HCEC 1CT (cell line): ENCODE measurements around the gene PANX2.

Source experiments
- DNase-seq: peaks from one replicate; pipeline ENCODE4 v3.0.0-alpha.2; 2017

The PANX2 gene

DNA sequence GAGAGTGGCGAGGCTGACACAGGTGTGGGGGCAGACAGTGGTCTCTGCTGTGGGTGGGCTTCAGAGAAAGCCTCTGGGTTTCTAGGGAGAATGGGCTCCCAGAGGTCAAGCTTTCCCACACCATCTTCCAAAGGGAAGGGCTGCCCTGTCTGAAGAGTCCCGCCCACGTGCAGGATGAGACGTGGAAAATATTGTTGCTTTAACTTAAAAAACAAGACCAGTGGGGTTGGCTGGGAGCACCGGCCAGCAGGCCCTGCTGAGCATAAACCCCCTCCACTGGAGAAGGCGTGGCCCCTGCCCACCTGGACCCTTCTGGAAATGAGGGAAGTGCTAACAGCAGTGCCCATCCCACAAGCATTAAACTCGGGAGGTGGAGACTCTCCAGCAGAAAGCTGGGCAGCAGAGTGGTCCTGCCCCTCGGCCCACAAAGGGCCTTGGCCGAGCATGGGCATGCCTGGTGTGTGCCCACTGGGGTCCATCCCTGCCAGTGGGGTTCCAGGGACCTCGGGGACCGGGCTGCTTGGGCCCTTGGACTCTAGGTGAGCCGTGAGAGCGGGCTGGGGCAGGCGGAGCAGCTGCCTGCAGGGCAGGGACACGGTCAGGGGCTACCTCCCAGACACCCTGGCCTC lies 45.6 kb downstream of the PANX2 start:
- DNase-seq, result no peak

DNA sequence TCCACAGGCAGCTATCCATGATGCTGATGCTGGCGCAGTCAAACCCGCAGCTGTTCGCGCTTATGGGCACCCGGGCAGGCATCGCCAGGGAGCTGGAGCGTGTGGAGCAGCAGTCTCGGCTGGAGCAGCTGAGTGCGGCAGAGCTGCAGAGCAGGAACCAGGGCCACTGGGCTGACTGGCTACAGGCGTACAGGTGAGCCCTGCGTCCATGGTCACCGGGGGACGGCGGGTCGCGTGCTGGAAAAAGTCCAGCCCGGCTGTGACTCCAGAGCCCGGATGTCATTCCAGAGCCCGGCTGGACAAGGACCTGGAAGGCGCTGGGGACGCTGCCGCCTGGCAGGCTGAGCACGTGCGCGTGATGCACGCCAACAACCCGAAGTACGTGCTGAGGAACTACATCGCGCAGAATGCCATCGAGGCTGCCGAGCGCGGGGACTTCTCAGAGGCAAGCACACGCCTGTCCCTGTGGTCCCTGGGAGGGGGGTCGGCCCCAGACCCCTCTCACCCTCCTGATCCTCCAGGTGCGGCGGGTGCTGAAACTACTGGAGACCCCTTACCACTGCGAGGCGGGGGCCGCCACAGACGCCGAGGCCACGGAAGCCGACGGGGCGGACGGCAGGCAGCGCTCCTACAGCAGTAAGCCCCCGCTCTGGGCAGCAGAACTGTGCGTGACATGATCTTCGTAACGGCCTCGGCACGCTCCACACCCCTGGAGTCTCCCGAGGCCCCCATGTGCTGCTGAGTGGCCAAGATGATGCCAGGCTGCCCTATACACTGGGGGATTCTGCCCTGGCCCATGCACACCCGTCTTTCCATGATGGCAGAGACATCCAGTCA lies 46.4 kb downstream of the PANX2 start:
- DNase-seq, result no peak

DNA sequence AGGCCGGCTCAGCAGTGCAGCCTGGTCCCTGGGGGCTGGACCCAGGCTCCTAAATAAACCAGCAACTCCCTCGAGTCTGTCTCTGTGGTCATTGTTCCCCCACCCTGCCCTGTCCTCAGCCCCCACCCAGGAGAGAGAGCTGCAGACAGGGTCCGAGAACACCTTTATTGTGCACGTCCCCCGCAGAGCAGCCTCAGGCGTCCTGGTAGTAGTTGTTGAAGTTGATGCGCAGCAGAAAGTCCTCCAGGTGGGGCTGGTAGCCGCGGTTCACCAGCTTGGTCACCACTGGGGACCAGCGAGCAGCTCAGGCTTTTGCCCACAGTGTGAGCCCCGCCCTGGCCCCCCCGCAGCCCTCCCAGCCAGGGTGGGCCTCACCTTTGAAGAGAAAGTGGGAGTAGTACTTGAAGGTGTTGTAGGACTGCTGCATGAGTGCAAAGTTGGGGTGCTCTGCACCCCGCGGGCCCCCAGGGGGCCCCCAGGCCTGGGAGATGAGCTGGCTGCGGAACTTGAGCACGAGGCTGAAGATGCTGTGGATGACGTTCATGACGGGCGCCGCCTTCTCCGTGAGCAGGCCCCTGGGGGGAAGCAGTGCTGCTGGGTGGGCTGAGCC lies 47.1 kb downstream of the PANX2 start:
- DNase-seq, result no peak

DNA sequence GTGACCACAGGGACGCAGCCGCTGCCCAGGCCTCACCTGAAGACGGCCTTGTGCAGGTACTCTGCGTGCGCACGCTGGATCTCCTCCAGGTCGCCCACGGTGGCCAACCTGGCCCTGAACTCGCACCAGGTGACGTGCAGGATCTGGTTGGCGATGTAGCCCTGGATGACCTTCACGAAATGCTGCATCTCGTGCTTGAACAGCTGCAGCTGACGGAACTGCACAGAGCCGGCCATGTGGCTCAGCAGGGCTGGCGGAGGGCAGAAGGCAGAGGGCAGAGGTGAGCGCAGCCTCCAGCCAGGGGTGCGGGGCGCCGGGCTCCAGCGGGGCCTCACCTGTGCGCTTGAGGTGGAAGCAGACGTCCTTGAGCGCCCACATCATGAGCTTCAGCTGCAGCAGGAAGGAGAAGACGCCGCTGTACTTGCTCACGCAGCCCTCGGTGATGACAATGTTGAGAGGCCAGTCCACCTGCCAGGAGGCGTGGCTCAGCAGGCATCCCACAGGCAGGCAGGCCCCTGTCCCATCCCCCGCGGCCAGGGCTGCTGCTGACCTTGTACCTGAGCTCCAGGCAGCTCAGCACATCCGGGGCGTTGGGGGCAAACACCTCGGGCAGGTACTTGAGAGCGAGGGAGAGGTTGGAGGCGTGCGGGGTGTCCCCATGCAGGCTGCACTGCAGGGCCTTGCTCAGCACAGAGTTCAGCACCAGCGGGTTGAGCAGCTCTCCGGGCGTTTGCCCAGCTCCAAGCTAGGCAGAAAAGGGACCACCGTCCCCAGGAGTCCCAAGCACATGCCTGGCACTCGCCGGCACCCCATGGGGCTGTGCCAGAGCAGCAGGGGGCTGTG lies 47.8 kb downstream of the PANX2 start:
- DNase-seq, result no peak

DNA sequence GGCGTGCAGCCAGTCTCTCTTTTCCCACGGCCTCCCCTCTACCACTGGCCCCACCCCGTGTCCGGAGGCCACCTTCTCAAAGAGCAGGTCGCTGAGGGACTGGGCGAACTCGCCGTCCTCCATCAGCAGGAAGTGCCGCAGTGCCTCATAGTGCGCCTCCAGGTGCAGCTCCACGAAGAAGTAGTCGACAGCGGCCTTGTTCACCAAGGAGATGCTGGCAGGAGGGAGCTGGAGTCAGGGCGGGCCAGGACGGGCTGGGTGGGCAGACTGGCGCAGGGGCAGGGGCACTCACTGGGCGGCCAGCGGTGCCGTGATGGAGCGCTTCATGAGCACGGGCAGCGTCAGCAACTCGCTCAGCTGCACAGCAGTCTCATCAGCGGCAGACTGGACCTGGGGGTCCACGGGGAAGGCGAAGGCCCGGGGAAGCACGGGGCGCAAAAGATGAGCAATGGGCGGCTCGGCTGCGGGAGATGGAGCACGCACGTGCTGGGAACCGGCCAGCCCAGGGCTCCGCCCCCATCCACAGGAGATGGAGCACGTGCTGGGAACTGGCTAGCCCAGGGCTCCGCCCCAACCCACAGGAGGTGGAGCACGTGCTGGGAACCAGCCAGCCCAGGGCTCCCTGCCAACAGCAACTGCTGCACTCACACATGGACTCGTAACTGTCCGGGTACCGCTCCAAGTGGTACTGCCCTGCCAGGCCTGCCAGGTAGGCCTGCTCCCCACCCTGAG lies 48.6 kb downstream of the PANX2 start:
- no peak for DNase-seq

DNA sequence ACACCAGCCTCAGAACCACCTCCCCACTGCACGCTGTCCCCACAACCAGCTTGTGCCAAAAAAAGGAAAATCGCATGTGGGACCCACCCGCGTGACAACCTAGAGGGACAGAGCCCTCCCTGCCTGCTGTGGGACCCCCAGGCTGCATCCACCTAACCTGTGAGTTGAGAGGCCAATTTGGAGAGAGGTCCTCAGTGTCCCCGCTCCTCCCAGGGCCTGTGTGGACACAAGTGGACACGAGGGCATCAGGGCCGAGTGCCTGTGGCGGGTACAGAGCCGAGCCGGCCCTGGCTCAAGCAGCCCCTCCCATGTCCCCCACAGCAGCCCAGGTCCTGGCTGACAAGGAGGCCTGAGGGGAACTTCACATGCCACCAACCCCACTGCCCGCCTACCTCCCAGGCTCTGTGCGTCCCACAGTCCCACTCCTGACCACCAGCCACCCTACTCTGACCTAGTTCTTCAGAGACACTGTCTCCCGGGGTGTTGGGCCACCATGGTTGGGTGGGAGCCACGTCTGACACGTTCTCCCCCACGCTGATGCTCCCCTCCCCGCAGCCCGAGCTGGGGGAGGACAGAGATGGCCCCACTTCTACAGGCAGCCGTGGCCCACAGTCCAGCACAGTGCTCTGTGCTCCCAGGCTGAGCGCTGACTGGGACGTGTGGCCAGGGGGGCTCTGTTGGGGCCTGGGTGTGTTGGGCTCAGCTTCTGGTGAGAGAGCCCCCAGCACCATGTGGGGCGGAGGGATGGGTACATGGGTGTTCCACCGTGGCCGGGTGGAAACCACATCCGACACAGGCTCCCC lies 49.5 kb downstream of the PANX2 start:
- no peak for DNase-seq

DNA sequence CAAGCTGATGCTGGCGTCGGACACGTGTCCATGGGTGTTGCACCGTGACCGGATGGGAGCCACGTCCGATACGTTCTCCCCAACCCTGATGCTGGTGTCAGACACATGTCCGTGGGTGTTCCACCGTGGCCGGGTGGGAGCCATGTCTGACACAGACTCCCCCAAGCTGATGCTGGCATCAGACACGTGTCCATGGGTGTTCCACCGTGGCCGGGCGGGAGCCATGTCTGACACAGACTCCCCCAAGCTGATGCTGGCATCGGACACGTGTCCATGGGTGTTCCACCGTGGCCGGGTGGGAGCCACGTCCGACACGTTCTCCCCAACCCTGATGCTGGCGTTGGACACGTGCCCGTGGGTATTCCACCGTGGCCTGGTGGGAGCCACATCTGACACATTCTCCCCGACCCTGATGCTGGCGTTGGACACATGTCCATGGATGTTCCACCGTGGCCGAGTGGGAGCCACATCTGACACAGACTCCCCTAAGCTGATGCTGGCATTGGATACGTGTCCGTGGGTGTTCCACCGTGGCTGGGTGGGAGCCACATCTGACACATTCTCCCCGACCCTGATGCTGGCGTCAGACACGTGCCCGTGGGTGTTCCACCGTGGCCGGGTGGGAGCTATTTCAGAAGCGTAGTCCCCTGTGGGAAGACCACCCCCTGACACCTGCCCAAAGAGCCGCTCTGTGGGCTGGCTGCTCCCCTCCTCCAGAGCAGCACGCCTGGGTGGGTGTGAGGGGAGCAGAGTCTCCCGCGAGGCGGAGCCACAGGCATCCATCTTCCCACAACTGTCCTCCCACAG lies 50.3 kb downstream of the PANX2 start:
- DNase-seq, result no peak

DNA sequence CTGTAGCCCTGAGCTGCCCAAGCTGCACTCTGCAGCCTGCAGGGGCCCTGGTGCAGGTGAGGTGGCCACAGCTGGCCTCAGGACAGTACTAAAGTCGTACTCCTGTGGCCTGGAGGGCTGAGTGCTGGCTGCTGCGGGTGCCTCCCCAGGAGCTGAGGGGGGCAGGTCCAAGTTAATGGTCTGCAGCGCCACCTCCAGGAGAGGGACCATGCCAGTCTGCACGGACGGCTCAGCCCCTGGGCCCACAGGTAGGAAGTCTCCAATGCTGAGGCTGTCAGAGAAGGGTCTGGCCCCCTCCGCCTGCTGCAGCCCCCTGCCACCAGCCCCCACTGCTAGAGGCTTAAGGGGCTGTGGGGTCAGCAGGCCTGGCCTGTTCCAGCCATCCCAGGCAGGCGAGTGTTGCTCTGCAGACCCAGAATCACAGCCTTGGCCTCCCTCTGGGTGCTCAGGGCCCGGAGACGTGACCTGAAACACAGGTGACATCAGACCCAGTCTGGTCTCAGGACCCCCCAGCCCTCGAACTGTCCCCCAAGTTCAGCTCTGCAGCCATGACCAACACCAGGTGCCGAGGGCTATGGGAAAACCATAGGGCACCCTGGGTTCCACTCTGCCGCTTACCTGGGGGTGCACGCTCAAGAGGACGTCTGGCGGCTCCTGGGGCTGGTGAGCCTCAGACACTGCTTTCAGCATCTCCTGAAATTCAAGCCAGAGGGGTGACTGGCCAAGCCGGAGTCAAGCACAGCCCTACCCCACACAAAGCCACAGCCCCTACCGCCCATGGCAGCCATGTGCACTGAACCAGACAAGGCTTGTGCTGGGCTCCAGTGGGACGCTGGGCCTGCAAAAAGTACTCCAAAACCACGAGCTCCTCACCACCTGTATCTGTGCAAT lies 51.1 kb downstream of the PANX2 start:
- DNase-seq, result no peak

DNA sequence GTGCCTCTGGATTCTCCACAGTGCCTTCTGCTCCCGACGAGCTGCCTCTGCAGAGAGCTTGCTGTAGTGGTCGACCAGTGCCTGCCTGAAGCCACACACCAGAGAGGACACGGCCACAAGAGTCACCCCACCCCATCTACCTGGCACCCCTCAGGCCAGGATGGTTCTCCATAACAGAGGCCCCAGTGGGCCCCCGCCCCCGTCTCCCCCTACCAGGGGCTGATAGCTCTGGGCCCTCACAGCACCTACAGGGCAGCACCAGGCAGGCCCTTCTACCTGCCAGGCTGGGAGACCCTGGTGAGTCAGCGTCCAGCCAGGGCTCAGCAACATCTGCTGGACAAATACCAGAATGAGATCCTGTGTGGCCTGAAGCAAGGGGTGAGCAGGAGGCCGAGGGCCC lies 52.0 kb downstream of the PANX2 start:
- no peak for DNase-seq

DNA sequence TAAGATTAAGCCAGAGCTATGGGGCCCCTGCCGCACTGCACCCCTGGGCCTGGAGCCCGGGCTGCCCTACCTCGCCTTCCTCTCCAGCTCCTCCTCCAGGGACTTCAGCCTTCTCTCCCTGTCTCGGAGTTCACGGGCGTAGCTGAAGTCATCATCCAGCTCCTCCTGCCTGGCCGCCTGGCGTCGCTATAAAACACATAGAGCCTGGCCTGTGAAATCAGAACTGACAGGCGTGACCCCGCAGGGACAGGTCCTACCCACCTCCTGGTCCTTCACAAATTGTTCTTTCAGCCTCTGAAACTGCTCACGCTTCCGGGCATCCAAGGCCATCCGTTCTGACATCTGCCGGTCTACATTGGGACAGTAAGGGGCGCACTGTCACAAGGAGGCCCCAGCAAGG lies 53.5 kb downstream of the PANX2 start:
- DNase-seq, result no peak

DNA sequence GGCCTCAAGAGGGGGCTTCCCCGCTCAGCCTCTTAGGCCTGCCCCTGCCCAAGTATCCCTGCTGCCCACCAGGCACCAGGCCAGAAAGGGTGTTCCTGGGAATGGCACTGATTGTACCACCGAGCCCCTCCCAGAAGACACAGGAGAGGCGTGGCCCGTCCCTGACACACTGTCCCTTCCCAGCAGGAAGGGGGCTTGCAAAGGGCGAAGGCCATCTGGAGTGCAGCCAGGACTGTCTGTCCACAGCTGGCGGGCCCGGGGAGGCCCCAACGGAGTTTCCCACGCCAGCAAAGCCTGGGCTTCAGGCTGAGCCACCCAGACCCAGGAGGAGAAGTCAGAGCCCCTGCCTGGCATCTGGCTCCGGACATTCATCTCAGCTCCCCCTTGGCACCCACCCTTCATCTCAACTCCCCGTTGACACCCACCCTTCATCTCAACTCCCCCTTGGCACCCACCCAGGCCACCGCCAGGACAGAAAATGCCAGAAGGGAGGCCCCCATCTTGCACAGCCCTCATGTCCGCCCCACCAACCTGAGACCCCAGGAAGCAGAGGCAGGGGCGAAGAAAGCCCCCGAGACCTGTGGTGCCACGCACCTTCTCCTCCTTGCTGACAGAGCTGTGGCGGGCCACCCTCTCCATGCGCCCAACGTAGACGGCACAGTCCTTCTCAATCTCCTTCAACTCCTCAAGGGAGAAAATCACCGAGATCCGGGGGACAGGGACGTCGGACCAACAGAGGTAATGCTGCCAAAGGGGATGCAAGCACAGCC lies 54.9 kb downstream of the PANX2 start:
- no peak for DNase-seq

DNA sequence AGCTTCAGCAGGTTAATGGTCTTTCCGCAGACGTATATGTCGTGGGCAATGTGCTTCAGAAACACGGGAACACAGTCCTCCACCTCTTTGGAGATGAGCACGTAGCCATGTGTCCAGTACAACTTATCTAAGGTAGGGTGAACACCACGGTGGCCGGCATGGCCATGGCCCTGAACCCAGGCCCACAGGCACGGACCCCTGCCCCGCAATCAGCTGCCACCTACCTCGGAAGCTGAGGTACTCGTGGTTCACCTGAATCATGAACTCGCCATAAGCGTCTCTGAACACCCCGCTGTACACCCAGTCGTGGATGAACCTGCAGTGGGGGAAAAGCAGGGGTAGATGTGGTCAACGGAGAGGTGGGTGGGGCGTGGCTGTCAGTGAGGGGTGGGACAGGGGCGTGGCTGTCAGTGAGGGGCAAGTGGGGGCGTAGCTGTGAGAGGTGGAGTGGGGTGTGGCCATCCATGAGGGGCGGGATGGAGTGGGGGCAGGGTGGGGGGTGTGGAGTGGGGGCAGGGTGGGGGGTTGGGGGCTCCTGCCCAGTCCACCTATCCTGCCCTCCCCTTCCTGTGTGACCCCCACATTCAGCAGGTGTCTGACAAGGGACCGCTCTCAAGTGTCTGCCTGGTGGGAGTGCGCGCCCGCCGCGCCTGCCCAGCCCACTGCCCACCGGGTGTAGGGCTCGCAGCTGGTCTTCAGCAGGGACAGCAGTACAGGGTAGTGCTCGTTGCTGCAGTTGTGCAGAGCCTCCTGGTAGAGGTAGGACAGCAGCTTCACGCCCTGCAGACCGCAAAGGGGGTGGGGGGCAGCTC lies 55.7 kb downstream of the PANX2 start:
- DNase-seq, result no peak

DNA sequence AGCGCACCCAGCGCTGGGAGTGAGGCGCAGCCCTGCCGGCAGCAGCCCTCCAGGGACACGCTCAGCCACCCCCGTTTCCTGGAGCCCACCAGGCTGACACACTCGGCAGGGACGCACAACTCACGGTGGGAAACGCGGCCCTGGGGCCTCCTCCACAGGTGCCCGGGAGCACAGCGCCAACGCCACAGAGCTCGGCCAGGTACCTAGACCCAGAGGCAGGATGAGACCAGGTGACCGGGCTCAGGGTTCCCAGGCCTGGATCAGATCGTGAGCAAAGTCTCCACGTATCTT lies 56.3 kb downstream of the PANX2 start:
- no peak for DNase-seq

DNA sequence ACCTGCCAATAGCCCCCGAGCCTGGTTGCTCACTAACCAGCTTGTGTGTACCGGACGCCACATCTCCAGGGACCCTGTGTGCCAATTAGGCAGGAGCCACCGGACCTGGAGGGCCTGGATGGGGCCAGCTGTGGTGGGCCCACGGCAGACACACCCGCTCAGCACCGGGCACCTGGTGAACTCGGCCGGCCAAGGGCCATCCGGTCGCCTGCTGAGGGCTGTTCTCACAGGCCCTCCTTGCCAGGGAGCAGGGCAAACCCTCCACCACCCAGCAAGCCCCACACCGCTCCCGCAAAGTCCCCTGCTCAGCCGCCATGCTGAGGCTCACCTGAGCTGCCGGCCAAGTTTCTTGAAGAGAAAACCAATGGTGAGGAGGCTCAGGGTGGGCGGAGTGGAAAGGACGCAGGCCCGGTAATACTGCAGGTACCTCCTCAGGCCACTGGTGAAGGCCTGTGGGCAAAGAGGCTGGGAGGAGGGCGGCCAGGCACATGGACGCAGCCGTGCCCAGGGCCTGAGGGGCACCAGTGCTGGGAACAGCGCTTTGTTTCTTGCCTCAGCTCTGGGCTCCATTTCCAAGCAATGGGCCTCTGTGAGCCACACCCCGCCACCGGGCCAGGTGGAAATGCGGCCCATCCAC lies 57.2 kb downstream of the PANX2 start:
- no peak for DNase-seq

DNA sequence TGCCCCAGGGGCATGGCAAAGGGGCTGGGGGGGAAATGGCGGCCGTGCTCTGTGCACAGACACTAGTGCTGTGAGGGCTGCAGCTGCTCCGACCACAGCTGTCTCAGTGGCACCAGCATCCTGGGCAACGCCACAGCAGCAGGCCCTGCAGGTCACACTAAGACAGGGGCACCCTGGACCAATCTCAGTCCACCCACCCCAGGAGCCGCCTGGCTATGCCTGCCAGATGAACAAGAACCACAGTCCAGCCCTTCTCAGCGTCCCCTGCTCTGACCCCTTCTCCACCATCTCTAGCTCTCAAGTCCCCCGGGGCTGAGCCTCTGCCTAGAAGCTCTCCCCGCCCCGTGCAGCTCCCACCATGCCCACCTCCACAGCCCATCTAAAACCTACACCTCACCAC lies 57.8 kb downstream of the PANX2 start:
- no peak for DNase-seq

DNA sequence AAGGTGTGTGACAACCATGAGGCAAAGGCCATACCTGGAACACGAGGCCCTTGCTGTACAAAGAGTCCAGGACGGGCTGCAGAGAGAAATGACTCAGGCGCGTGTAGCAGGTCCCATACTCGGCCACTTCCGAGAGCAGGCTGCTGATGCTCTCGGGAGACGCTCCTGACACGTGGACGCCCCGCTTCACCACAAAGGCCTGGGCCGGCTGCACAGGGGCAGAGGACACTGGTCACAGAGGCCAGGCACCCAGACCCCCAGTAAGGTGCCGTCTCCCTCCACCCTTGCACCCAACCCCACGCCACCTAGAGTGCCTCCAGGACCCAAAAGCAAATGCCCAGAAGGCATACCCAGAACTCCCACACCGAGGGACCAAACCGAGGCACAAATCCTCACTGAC lies 58.8 kb downstream of the PANX2 start:
- DNase-seq, result no peak
